A549 (cell line): ENCODE results near the gene ANKRD27. TPM values are rescaled to one million over a fixed set of nuclear protein-coding genes. Genes with fewer than 3 reads are reported as not detected.
A peak's percentile ranks its signal among the peaks of the same experiment; 100 is the strongest.

Source experiments
- ATAC-seq, 2 experiments: fragments of 200-7000 bp in 1 of 2; fragments of >200 bp in 1 of 2; cut with Nextera tagmentation in 1 of 2; cut with Tn5 transposase in 1 of 2; 3 replicates each; pipeline versions ENCODE4 v1.8.0 to v1.9.1; 2018 to 2020; ENCODE audit warnings: mild to moderate bottlenecking in 1 of 2, moderate library complexity in 1 of 2
- CTCF ChIA-PET: fragments of 300-600 bp; sonication (Branson Sonifier 250); formaldehyde crosslinking; extraction: SDS; loops from one replicate; lab custom pipeline; 2021; ENCODE audit warnings: antibody characterized with exemption, inconsistent platforms; lab: Yijun Ruan, JAX
- POLR2A ChIA-PET: fragments of 350-600 bp; formaldehyde crosslinking; extraction: SDS; loops from one replicate; lab custom pipeline; 2021; ENCODE audit warnings: antibody characterized with exemption, inconsistent platforms; lab: Yijun Ruan, JAX
- DNase-seq, 2 experiments: peaks; one replicate each; pipeline versions ENCODE4 v3.0.0 to v3.0.0-alpha.2; 2011 to 2016; ENCODE audit warnings: low read depth in 1 of 2, low spot score in 1 of 2
- FAIRE-seq: peaks from 2 replicates; lab custom pipeline; 2011; peaks lifted over from hg19 to GRCh38; lab: Jason Lieb, UNC
- H3K27ac ChIP-seq, 2 experiments: fragments of >200 bp; sonication (Bioruptor Twin); formaldehyde crosslinking; 3 replicates each; pipeline ENCODE4 v1.5.1; 2016 to 2017
- H3K4me1 ChIP-seq: fragments of >200 bp; sonication (Bioruptor Twin); formaldehyde crosslinking; 3 replicates; pipeline ENCODE4 v1.6.1; 2016
- H3K4me2 ChIP-seq: fragments of >200 bp; sonication (Bioruptor Twin); formaldehyde crosslinking; 3 replicates; pipeline ENCODE4 v1.6.1; 2016
- H3K4me3 ChIP-seq: fragments of >200 bp; sonication (Bioruptor Twin); formaldehyde crosslinking; 3 replicates; pipeline ENCODE4 v1.5.1; 2016
- H3K9me3 ChIP-seq: fragments of >200 bp; sonication (Bioruptor Twin); formaldehyde crosslinking; 3 replicates; pipeline ENCODE4 v1.6.1; 2016
- CHD4 ChIP-seq: fragments of 200-600 bp; sonication (generic); IDR thresholded peaks from 2 replicates; pipeline ENCODE4 v1.6.1; 2016; ENCODE audit warnings: antibody characterized with exemption, mild to moderate bottlenecking, borderline replicate concordance
- EP300 ChIP-seq, 2 experiments: fragments of >200 bp; sonication (Bioruptor Twin); formaldehyde crosslinking; IDR thresholded peaks; 2 replicates in 1 of 2; 3 replicates in 1 of 2; pipeline ENCODE4 v1.6.1; 2016 to 2017
- ESRRA ChIP-seq: fragments of 150-350 bp; IDR thresholded peaks from 2 replicates; pipeline ENCODE4 v1.6.1; 2014; ENCODE audit warnings: mild to moderate bottlenecking, low read length, borderline replicate concordance
- FOSB ChIP-seq: fragments of 250-450 bp; sonication (Bioruptor Pico); IDR thresholded peaks from 2 replicates; pipeline ENCODE4 v1.5.0; 2020; ENCODE audit warnings: mild to moderate bottlenecking, moderate library complexity
- FOSL2 ChIP-seq, 2 experiments: fragments of 450-650 bp in 1 of 2; fragments of >200 bp in 1 of 2; sonication (Bioruptor Twin) in 1 of 2; formaldehyde crosslinking; IDR thresholded peaks; 2 replicates each; pipeline versions ENCODE4 v1.5.0 to v1.6.1; 2016 to 2020; ENCODE audit warnings: mild to moderate bottlenecking in 1 of 2, moderate library complexity in 1 of 2
- HDAC2 ChIP-seq: fragments of 200-600 bp; sonication (generic); IDR thresholded peaks from 2 replicates; pipeline ENCODE4 v1.6.1; 2016
- HOXB13 ChIP-seq: fragments of 250-450 bp; sonication (Bioruptor Pico); IDR thresholded peaks from 2 replicates; pipeline ENCODE4 v1.5.0; 2020; ENCODE audit warnings: low read depth, mild to moderate bottlenecking, moderate library complexity
- HOXB5 ChIP-seq: fragments of 250-450 bp; sonication (Bioruptor Pico); IDR thresholded peaks from 2 replicates; pipeline ENCODE4 v1.5.0; 2020; ENCODE audit warnings: mild to moderate bottlenecking, moderate library complexity
- JUN ChIP-seq, 2 experiments: fragments of >200 bp; sonication (Bioruptor Twin); formaldehyde crosslinking; IDR thresholded peaks; 2 replicates in 1 of 2; 3 replicates in 1 of 2; pipeline ENCODE4 v1.6.1; 2016 to 2017
- MAZ ChIP-seq: fragments of 150-350 bp; IDR thresholded peaks from 2 replicates; pipeline ENCODE4 v1.6.1; 2014; ENCODE audit warnings: antibody characterized with exemption, low read depth, low read length, borderline replicate concordance
- NPAS2 ChIP-seq: fragments of 250-450 bp; sonication (Bioruptor Pico); IDR thresholded peaks from 2 replicates; pipeline ENCODE4 v1.8.0; 2022; ENCODE audit warnings: mild to moderate bottlenecking, moderate library complexity, borderline replicate concordance
- NR3C1 ChIP-seq: fragments of >200 bp; sonication (Bioruptor Twin); formaldehyde crosslinking; IDR thresholded peaks from 3 replicates; pipeline ENCODE4 v1.6.1; 2017
- PHF8 ChIP-seq: fragments of 200-600 bp; sonication (generic); IDR thresholded peaks from 2 replicates; pipeline ENCODE4 v1.6.1; 2016; ENCODE audit warnings: low read depth, mild to moderate bottlenecking, antibody characterized with exemption, moderate library complexity, borderline replicate concordance
- POLR2A ChIP-seq: IDR thresholded peaks from 2 replicates; pipeline ENCODE4 v1.6.1; 2012; ENCODE audit warnings: mild to moderate bottlenecking, low read length
- RARB ChIP-seq: fragments of 250-450 bp; sonication (Bioruptor Pico); IDR thresholded peaks from 2 replicates; pipeline ENCODE4 v1.8.0; 2021; ENCODE audit warnings: mild to moderate bottlenecking, moderate library complexity
- RFX5 ChIP-seq: fragments of 450-650 bp; IDR thresholded peaks from 2 replicates; pipeline ENCODE4 v1.7.1; 2014; ENCODE audit warnings: antibody characterized with exemption, mild to moderate bottlenecking, moderate library complexity
- RNF2 ChIP-seq: fragments of 200-600 bp; sonication (generic); IDR thresholded peaks from 2 replicates; pipeline ENCODE4 v1.6.1; 2016; ENCODE audit warnings: low read depth, mild to moderate bottlenecking, antibody characterized with exemption, moderate library complexity, borderline replicate concordance
- ZNF302 ChIP-seq: fragments of 250-450 bp; sonication (Bioruptor Pico); IDR thresholded peaks from 2 replicates; pipeline ENCODE4 v1.9.0; 2021; ENCODE audit warnings: inconsistent platforms, mild to moderate bottlenecking, moderate library complexity
- WGBS: methylation state at CpG from one replicate; pipeline ENCODE4 v1.1.6; 2017; ENCODE audit errors: missing lambda C conversion rate; 5-methylcytosine and 5-hydroxymethylcytosine counted together
- polyA plus RNA-seq, 4 experiments: library from polyadenylated mRNA; depleted of rRNA in 3 of 4; stranded (reverse); fragments of >200 nt; fragmentation: RNase III in 1 of 4; extraction: RNeasy Plus Mini Kit Qiagen cat#74134 plus additional on column Dnase treatment in 1 of 4; gene quantifications; 2 replicates in 3 of 4; 3 replicates in 1 of 4; pipeline ENCODE4 v1.2.3, GENCODE V29; 2011 to 2017
- TF ChIP-seq, protein P1 (sequence below): IDR thresholded peaks from 2 replicates; pipeline ENCODE4 v1.6.1; 2012
- TF ChIP-seq, protein P2 (sequence below): IDR thresholded peaks from 2 replicates; pipeline ENCODE4 v1.6.1; 2012; ENCODE audit warnings: low read depth, borderline replicate concordance
- TF ChIP-seq, protein P3 (sequence below): IDR thresholded peaks from 2 replicates; pipeline ENCODE4 v1.6.1; 2012
- TF ChIP-seq, protein P4 (sequence below): fragments of 250-450 bp; sonication (Bioruptor Pico); IDR thresholded peaks from 2 replicates; pipeline ENCODE4 v1.5.0; 2020; ENCODE audit warnings: low read depth, mild to moderate bottlenecking, moderate library complexity
- TF ChIP-seq, protein P5 (sequence below): fragments of >200 bp; sonication (Bioruptor Twin); formaldehyde crosslinking; IDR thresholded peaks from 3 replicates; pipeline ENCODE4 v1.6.1; 2016
- TF ChIP-seq, protein P6 (sequence below): fragments of 150-350 bp; IDR thresholded peaks from 2 replicates; pipeline ENCODE4 v1.6.1; 2014; ENCODE audit warnings: low read depth, mild to moderate bottlenecking, low read length
- TF ChIP-seq, protein P7 (sequence below): fragments of 450-650 bp; IDR thresholded peaks from 2 replicates; pipeline ENCODE4 v1.6.1; 2014; ENCODE audit warnings: antibody characterized with exemption

The ANKRD27 gene
- polyA plus RNA-seq, 2 of the 4 experiments (the other 2 are of a cell fraction) = 23.1 to 60.8 TPM

DNA sequence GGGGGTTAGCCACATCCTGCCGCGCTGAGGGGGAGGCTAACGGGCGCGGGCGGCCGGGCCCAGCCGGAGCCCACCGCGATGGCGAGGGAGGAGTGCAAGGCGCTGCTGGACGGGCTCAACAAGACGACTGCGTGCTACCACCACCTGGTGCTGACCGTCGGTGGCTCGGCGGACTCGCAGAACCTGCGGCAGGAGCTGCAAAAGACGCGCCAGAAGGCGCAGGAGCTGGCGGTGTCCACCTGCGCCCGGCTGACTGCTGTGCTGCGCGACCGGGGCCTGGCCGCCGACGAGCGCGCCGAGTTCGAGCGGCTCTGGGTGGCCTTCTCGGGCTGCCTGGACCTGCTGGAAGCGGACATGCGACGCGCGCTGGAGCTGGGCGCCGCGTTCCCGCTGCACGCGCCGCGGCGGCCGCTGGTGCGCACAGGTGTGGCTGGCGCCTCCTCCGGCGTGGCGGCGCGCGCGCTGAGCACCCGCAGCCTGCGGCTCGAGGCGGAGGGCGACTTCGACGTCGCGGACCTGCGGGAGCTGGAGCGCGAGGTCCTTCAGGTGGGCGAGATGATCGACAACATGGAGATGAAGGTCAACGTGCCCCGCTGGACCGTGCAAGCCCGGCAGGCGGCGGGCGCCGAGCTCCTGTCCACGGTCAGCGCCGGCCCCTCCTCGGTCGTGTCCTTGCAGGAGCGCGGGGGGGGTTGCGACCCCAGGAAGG, 1.4 kb upstream of the ANKRD27 start:
- DNase-seq = peak; percentile 43 to 74
- WGBS = 16% methylated on average over 66 of the region's 93 CpGs
- ChIA-PET CTCF (interaction anchor here (0.6 to 2.4 kb wide), 17 partner anchors 9 to 287 kb away, joined by 3 to 11 read pairs (median 4); partner anchors contain the start of gene NUDT19), POLR2A (interaction anchor here (0.5 to 2.2 kb wide), 3 partner anchors 15 to 280 kb away, joined by 3 to 24 read pairs (median 3); partner anchors contain the start of genes DPY19L3 and NUDT19)
- peak; percentile 15 to 25 for ATAC-seq
- peak overlapping the region; percentile 72 to 85; a peak in 5 of 6 replicates for H3K27ac ChIP-seq
- peaks cover 7% of the 10 kb centered on the region; the same call in 2 of the 3 replicates for H3K4me1 ChIP-seq
- H3K4me3 ChIP-seq = peak overlapping the region; percentile 84
- FAIRE-seq = no peak
- no peaks in the 10 kb centered on the region; the same call in 2 of the 3 replicates for H3K9me3 ChIP-seq
- peak overlapping the region; percentile 82 for H3K4me2 ChIP-seq
- TF ChIP-seq, protein P1, sequence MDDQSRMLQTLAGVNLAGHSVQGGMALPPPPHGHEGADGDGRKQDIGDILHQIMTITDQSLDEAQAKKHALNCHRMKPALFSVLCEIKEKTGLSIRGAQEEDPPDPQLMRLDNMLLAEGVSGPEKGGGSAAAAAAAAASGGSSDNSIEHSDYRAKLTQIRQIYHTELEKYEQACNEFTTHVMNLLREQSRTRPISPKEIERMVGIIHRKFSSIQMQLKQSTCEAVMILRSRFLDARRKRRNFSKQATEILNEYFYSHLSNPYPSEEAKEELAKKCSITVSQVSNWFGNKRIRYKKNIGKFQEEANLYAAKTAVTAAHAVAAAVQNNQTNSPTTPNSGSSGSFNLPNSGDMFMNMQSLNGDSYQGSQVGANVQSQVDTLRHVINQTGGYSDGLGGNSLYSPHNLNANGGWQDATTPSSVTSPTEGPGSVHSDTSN = no peak
- TF ChIP-seq NPAS2 (no peak), RNF2 (no peak), EP300 (IDR thresholded peaks at IDR 0.05) (no peak)
- TF ChIP-seq, protein P2, sequence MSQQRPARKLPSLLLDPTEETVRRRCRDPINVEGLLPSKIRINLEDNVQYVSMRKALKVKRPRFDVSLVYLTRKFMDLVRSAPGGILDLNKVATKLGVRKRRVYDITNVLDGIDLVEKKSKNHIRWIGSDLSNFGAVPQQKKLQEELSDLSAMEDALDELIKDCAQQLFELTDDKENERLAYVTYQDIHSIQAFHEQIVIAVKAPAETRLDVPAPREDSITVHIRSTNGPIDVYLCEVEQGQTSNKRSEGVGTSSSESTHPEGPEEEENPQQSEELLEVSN = peak; percentile 76
- TF ChIP-seq, protein P3, sequence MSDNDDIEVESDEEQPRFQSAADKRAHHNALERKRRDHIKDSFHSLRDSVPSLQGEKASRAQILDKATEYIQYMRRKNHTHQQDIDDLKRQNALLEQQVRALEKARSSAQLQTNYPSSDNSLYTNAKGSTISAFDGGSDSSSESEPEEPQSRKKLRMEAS = peak; percentile 62; the same call in 1 of the 2 replicates

DNA sequence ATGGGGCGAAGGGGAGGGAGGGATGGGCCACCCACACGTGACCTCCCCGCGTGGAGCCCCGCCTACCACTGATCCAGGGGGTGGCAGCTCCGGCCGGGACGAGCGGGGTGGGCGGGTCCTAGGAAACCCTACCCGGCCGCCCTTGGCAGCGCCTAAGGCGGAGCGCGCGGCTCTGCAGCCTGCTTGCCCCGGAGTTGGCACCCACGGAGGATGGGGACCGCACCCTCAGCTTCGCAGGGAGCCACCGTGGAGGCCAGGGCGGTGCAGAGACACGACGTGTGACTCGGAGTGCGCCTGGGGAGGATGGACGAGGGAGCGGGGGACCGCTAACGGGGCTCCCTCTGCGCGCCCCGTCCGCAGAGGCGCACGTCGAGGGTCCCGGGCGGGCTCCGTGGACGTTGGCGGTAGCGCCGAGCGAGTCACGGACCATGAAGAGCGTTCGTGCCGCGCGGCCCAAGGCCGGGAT, 773 bp upstream of the ANKRD27 start, which contains the start of gene RGS9BP:
RGS9BP (plus strand) TSS at position 129 of the 466 bp plus-strand sequence. CDS start 416 bp downstream, outside the sequence.
- ATAC-seq (peak; percentile 69 to 86), DNase-seq (peak; percentile 88 to 92), FAIRE-seq (no peak)
- H3K4me1 ChIP-seq = peaks cover 10% of the 10 kb centered on the region
- no peaks in the 10 kb centered on the region; the same call in 2 of the 3 replicates for H3K9me3 ChIP-seq
- H3K4me3 ChIP-seq = peak within 1 kb of the TSS; percentile 84
- 8% methylated on average over 39 of the region's 53 CpGs for WGBS
- ChIA-PET CTCF (interaction anchor here (1.0 to 2.2 kb wide), 12 partner anchors 8 to 509 kb away, joined by 3 to 9 read pairs (median 4); partner anchors contain the start of gene NUDT19), POLR2A (interaction anchor here (0.5 to 2.2 kb wide), 8 partner anchors 16 to 501 kb away, joined by 3 to 24 read pairs (median 4); partner anchors contain the start of genes DPY19L3, NUDT19, PDCD5 and RHPN2)
- peak within 1 kb of the TSS; percentile 85 for H3K4me2 ChIP-seq
- peak within 1 kb of the TSS; percentile 82 to 88 for H3K27ac ChIP-seq
- TF ChIP-seq, protein P4, sequence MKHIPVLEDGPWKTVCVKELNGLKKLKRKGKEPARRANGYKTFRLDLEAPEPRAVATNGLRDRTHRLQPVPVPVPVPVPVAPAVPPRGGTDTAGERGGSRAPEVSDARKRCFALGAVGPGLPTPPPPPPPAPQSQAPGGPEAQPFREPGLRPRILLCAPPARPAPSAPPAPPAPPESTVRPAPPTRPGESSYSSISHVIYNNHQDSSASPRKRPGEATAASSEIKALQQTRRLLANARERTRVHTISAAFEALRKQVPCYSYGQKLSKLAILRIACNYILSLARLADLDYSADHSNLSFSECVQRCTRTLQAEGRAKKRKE (CRISPR knock-in tag) = no peak
- TF ChIP-seq RARB (CRISPR knock-in tag) = no peak
- TF ChIP-seq, protein P5, sequence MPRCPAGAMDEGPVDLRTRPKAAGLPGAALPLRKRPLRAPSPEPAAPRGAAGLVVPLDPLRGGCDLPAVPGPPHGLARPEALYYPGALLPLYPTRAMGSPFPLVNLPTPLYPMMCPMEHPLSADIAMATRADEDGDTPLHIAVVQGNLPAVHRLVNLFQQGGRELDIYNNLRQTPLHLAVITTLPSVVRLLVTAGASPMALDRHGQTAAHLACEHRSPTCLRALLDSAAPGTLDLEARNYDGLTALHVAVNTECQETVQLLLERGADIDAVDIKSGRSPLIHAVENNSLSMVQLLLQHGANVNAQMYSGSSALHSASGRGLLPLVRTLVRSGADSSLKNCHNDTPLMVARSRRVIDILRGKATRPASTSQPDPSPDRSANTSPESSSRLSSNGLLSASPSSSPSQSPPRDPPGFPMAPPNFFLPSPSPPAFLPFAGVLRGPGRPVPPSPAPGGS = no peak
- no peak for TF ChIP-seq ESRRA
- TF ChIP-seq FOSL2 (IDR thresholded peaks at IDR 0.05) = no peak
- no peak for TF ChIP-seq FOSL2 (CRISPR knock-in tag; IDR thresholded peaks at IDR 0.05)
- TF ChIP-seq, protein P6, sequence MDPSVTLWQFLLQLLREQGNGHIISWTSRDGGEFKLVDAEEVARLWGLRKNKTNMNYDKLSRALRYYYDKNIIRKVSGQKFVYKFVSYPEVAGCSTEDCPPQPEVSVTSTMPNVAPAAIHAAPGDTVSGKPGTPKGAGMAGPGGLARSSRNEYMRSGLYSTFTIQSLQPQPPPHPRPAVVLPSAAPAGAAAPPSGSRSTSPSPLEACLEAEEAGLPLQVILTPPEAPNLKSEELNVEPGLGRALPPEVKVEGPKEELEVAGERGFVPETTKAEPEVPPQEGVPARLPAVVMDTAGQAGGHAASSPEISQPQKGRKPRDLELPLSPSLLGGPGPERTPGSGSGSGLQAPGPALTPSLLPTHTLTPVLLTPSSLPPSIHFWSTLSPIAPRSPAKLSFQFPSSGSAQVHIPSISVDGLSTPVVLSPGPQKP = 0 out of 2 replicates have a peak, but pooled peaks have one; percentile 14
- TF ChIP-seq, protein P7, sequence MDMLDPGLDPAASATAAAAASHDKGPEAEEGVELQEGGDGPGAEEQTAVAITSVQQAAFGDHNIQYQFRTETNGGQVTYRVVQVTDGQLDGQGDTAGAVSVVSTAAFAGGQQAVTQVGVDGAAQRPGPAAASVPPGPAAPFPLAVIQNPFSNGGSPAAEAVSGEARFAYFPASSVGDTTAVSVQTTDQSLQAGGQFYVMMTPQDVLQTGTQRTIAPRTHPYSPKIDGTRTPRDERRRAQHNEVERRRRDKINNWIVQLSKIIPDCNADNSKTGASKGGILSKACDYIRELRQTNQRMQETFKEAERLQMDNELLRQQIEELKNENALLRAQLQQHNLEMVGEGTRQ = peak; percentile 93
- TF ChIP-seq CHD4 = 0 out of 2 replicates have a peak, but pooled peaks have one; percentile 68
- no peak for TF ChIP-seq FOSB (CRISPR knock-in tag)
- no peak for TF ChIP-seq ZNF302 (CRISPR knock-in tag)
- TF ChIP-seq JUN (IDR thresholded peaks at IDR 0.05) = peak in 1 of 2 experiments; percentile 19; a peak in 2 of 5 replicates
- TF ChIP-seq PHF8 = 0 out of 2 replicates have a peak, but pooled peaks have one; percentile 4
- no peak for TF ChIP-seq NR3C1
- TF ChIP-seq MAZ = no peak
- TF ChIP-seq HDAC2 = 0 out of 2 replicates have a peak, but pooled peaks have one; percentile 38
- TF ChIP-seq RNF2 = peak; percentile 92
- no peak for TF ChIP-seq HOXB13
- TF ChIP-seq RFX5 = no peak
- no peak for TF ChIP-seq EP300 (IDR thresholded peaks at IDR 0.05)
- TF ChIP-seq POLR2A = no peak
- TF ChIP-seq HOXB5 (CRISPR knock-in tag) = peak; percentile 39; the same call in 1 of the 2 replicates
